DOHH2 (cell line): ENCODE measurements around the gene DES.

Experiments used
- CTCF ChIP-seq: fragments of 200-600 bp; sonication (generic); IDR thresholded peaks from one replicate; pipeline ENCODE4 v1.5.1; 2014; ENCODE audit warnings: antibody characterized with exemption, mild to moderate bottlenecking, low read depth, low read length; ENCODE audit not compliant: poor library complexity, severe bottlenecking
- EZH2phosphoT487 ChIP-seq: fragments of 200-600 bp; sonication (generic); IDR thresholded peaks from 2 replicates; pipeline ENCODE4 v1.6.1; 2017; ENCODE audit warnings: borderline replicate concordance, mild to moderate bottlenecking, antibody characterized with exemption, low read length, moderate library complexity, mixed read lengths

- TF ChIP-seq CTCF (no peak), EZH2phosphoT487 (no peak)
Measured at GRCh38 chr2:219398721-219399363, 19.3 kb upstream of the DES start.
